ENCODE results near the gene MARK1.

- TF ChIP-seq SPI1 (IDR thresholded peaks at IDR 0.05; ENCODE audit: borderline replicate concordance, insufficient read depth, low read depth, low read length) (no peak), POLR2AphosphoS5 (IDR thresholded peaks at IDR 0.05; ENCODE audit: low read length) (no peak), KDM1A (IDR thresholded peaks at IDR 0.05; ENCODE audit: borderline replicate concordance) (no peak), SIN3A (IDR thresholded peaks at IDR 0.05; ENCODE audit: low read depth, low read length) (no peak), GABPA (IDR thresholded peaks at IDR 0.05; ENCODE audit: low read depth) (no peak), FOXK2 (IDR thresholded peaks at IDR 0.05) (no peak), POLR2A (IDR thresholded peaks at IDR 0.05; ENCODE audit: low read depth, low read length) (no peak), SMC3 (IDR thresholded peaks at IDR 0.05; ENCODE audit: borderline replicate concordance, low read length) (no peak), JUND (IDR thresholded peaks at IDR 0.05; ENCODE audit: low read depth, low read length) (no peak), EGR1 (IDR thresholded peaks at IDR 0.05; ENCODE audit: borderline replicate concordance in 1 of 2, low read depth in 2 of 2, low read length in 2 of 2) (no peak), NR2C2 (IDR thresholded peaks at IDR 0.05; ENCODE audit: borderline replicate concordance, control insufficient read depth, insufficient read length, low read depth) (no peak), CEBPB (IDR thresholded peaks at IDR 0.05; ENCODE audit: borderline replicate concordance in 1 of 2, low read depth in 2 of 2, low read length in 2 of 2) (no peak), REST (IDR thresholded peaks at IDR 0.05; ENCODE audit: low read depth, low read length) (no peak)
Observed at GRCh38 chr1:220563564-220563963, 35.6 kb downstream of the MARK1 start.

Data from GM12878 (cell line).